IMR-90 (cell line): Measurements from ENCODE around the gene ERBB4. TPM values are rescaled to one million over a fixed set of nuclear protein-coding genes. Genes with fewer than 3 reads are reported as not detected.

Experiments
- ATAC-seq: fragments of 200-7000 bp; cut with Tn5 transposase; 2 replicates; pipeline ENCODE4 v1.9.1; 2020; ENCODE audit warnings: low read depth, mild to moderate bottlenecking, moderate library complexity
- BruUV-seq: library from RNA; stranded (reverse); fragments of 400-500 nt; replicated peaks from 2 replicates; lab custom pipeline; 2021; lab: Mats Ljungman, UMichigan
- CTCF ChIA-PET: fragments of 300-600 bp; formaldehyde crosslinking; extraction: SDS; loops from one replicate; lab custom pipeline; 2021; ENCODE audit warnings: antibody characterized with exemption; lab: Yijun Ruan, JAX
- POLR2A ChIA-PET: fragments of 300-600 bp; sonication (Branson Sonifier 250); formaldehyde crosslinking; loops from one replicate; lab custom pipeline; 2022; ENCODE audit warnings: antibody characterized with exemption; ENCODE audit not compliant: unreplicated experiment; lab: Charles Lee
- DNase-seq: peaks from one replicate; pipeline ENCODE4 v3.0.0; 2013
- H2AFZ ChIP-seq: replicated peaks from 2 replicates; pipeline ENCODE3; 2013; ENCODE audit warnings: low read length, mild to moderate bottlenecking; ENCODE audit not compliant: poor library complexity
- H2AK5ac ChIP-seq: 2 replicates; pipeline ENCODE4 v1.6.1; 2013; ENCODE audit warnings: low read depth, low read length, inconsistent platforms
- H2AK9ac ChIP-seq: replicated peaks from 2 replicates; pipeline ENCODE3; 2013; ENCODE audit warnings: mild to moderate bottlenecking, low read depth, low read length, moderate library complexity; ENCODE audit not compliant: poor library complexity
- H2BK120ac ChIP-seq: 2 replicates; pipeline ENCODE4 v1.6.1; 2013; ENCODE audit warnings: low read depth, low read length, inconsistent platforms
- H2BK15ac ChIP-seq: 3 replicates; pipeline ENCODE4 v1.6.1; 2013; ENCODE audit warnings: low read depth, low read length, inconsistent platforms
- H2BK20ac ChIP-seq: 2 replicates; pipeline ENCODE4 v1.6.1; 2013; ENCODE audit warnings: low read depth, mild to moderate bottlenecking, inconsistent platforms, low read length, moderate library complexity
- H2BK5ac ChIP-seq: 2 replicates; pipeline ENCODE4 v1.6.1; 2013; ENCODE audit warnings: mild to moderate bottlenecking, low read depth, low read length, inconsistent platforms; ENCODE audit not compliant: poor library complexity, severe bottlenecking
- H3K14ac ChIP-seq: replicated peaks from 2 replicates; pipeline ENCODE4 v1.6.1; 2013; ENCODE audit warnings: low read depth, low read length, inconsistent platforms
- H3K18ac ChIP-seq: 2 replicates; pipeline ENCODE4 v1.6.1; 2013; ENCODE audit warnings: low read depth, low read length, control low read depth
- H3K23ac ChIP-seq: 2 replicates; pipeline ENCODE4 v1.6.1; 2013; ENCODE audit warnings: low read depth, low read length, inconsistent platforms
- H3K27ac ChIP-seq: 2 replicates; pipeline ENCODE4 v1.5.1; 2013; ENCODE audit warnings: mild to moderate bottlenecking, control low read depth, low read length; ENCODE audit not compliant: insufficient read depth
- H3K27me3 ChIP-seq: 2 replicates; pipeline ENCODE4 v1.6.1; 2013; ENCODE audit warnings: low read length; ENCODE audit not compliant: control insufficient read depth, insufficient read depth
- H3K36me3 ChIP-seq: 2 replicates; pipeline ENCODE4 v1.6.1; 2013; ENCODE audit warnings: low read length, mixed read lengths; ENCODE audit not compliant: control insufficient read depth, insufficient read depth
- H3K4ac ChIP-seq: 2 replicates; pipeline ENCODE4 v1.6.1; 2013; ENCODE audit warnings: low read depth, low read length, inconsistent platforms
- H3K4me1 ChIP-seq: 2 replicates; pipeline ENCODE4 v1.6.1; 2013; ENCODE audit warnings: low read length, mixed read lengths; ENCODE audit not compliant: control insufficient read depth, insufficient read depth
- H3K4me2 ChIP-seq: 2 replicates; pipeline ENCODE4 v1.6.1; 2013; ENCODE audit warnings: low read depth, mild to moderate bottlenecking, control low read depth, low read length, moderate library complexity
- H3K4me3 ChIP-seq: 2 replicates; pipeline ENCODE4 v1.5.1; 2013; ENCODE audit warnings: low read depth, mild to moderate bottlenecking, control low read depth, low read length, moderate library complexity; ENCODE audit not compliant: insufficient read depth
- H3K56ac ChIP-seq: 2 replicates; pipeline ENCODE4 v1.6.1; 2013; ENCODE audit warnings: low read length, inconsistent platforms; ENCODE audit not compliant: insufficient read depth; ENCODE audit errors: extremely low read depth
- H3K79me1 ChIP-seq, 2 experiments: 2 replicates each; pipeline ENCODE4 v1.6.1; 2013; ENCODE audit warnings: low read length in 2 of 2, inconsistent platforms in 1 of 2, low read depth in 1 of 2
- H3K9ac ChIP-seq: 2 replicates; pipeline ENCODE4 v1.6.1; 2013; ENCODE audit warnings: low read depth, low read length, control low read depth
- H3K9me1 ChIP-seq: 2 replicates; pipeline ENCODE4 v1.6.1; 2013; ENCODE audit warnings: low read length, inconsistent platforms; ENCODE audit not compliant: insufficient read depth
- H3K9me3 ChIP-seq: 2 replicates; pipeline ENCODE4 v1.6.1; 2013; ENCODE audit warnings: low read length; ENCODE audit not compliant: control insufficient read depth, insufficient read depth
- H4K20me1 ChIP-seq: 2 replicates; pipeline ENCODE4 v1.6.1; 2013; ENCODE audit warnings: low read length, inconsistent platforms; ENCODE audit not compliant: insufficient read depth
- H4K5ac ChIP-seq: 2 replicates; pipeline ENCODE4 v1.6.1; 2013; ENCODE audit warnings: mild to moderate bottlenecking, low read depth, low read length, control low read depth
- H4K8ac ChIP-seq, 2 experiments: 2 replicates each; pipeline ENCODE4 v1.6.1; 2013; ENCODE audit warnings: low read depth in 2 of 2, low read length in 2 of 2, control low read depth in 1 of 2, inconsistent platforms in 1 of 2
- H4K91ac ChIP-seq: 2 replicates; pipeline ENCODE4 v1.6.1; 2013; ENCODE audit warnings: low read depth, low read length, inconsistent platforms; ENCODE audit not compliant: insufficient read depth
- FOS ChIP-seq: fragments of 150-350 bp; IDR thresholded peaks from 2 replicates; pipeline ENCODE4 v1.6.1; 2016; ENCODE audit warnings: low read depth, low read length
- MAFK ChIP-seq: IDR thresholded peaks from 2 replicates; pipeline ENCODE4 v1.6.1; 2012; ENCODE audit warnings: low read depth, low read length, improper control_type of control experiment
- NFE2L2 ChIP-seq: fragments of 150-350 bp; IDR thresholded peaks from 2 replicates; pipeline ENCODE4 v1.6.1; 2016; ENCODE audit warnings: low read depth, mild to moderate bottlenecking, low read length
- dilution Hi-C: fragments of 300-500 bp; cut with HindIII; formaldehyde crosslinking; loops from one replicate; pipeline ENCODE4 v1.14.3; 2018; ENCODE audit warnings: low sequenced_read_pairs; ENCODE audit not compliant: unreplicated experiment
- in situ Hi-C: fragments of 300-500 bp; cut with MboI; formaldehyde crosslinking; loops from 3 replicates; pipeline ENCODE4 v1.14.3; 2019; ENCODE audit warnings: low sequenced_read_pairs, inconsistent platforms, mixed read lengths
- intact Hi-C: fragments of 100-400 bp; cut with micrococcal nuclease; formaldehyde crosslinking; loops from 2 replicates; pipeline ENCODE4 v1.10.0; 2022
- polyA plus RNA-seq, 3 experiments: library from polyadenylated mRNA; depleted of rRNA; stranded (reverse); fragments of >200 nt; gene quantifications; 2 replicates each; pipeline ENCODE4 v1.2.3, GENCODE V29; 2012; ENCODE audit warnings: low replicate concordance in 1 of 3
- total RNA-seq: library from RNA; depleted of rRNA; stranded (reverse); fragments of >200 nt; gene quantifications from 2 replicates; pipeline ENCODE4 v1.2.3, GENCODE V29; 2012

The ERBB4 gene
- total and polyA plus RNA-seq, 2 of the 4 experiments (the other 2 are of a cell fraction) = not detected

DNA sequence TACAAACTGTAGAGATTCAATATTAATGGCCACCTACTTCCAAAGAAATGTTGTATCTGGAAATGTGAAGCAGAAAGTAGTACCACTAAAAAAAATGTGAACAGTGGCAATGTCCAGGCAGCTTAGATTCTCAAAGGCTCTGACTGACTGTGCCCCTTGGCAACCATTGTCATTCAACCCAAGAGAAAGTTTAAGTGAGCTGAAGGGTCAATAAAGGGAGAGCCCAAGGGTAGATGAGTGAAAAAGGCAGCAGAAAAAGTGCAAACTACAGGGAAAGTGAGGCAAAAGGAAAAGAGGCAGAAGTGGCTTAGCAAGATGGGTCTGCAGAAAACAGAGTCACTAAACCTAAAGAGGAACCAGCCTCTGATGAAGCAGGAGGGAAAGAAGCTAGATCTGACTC, 1179.3 kb downstream of the ERBB4 start:
- H3K4ac ChIP-seq = no peak overlapping the region
- in situ Hi-C loops (no loop called here), intact Hi-C loops (no loop called here), dilution Hi-C loops (no loop called here)
- no peaks in the 10 kb centered on the region for H3K9me1 ChIP-seq
- no peak overlapping the region for H2BK15ac ChIP-seq
- ChIA-PET CTCF (no interaction called here), POLR2A (no interaction called here)
- peaks cover 7% of the 10 kb centered on the region; the same call in 1 of the 2 replicates for H3K9me3 ChIP-seq
- H4K20me1 ChIP-seq = no peaks in the 10 kb centered on the region
- H2BK5ac ChIP-seq = no peak overlapping the region
- no peak overlapping the region for H2AK9ac ChIP-seq
- H3K27ac ChIP-seq = no peak overlapping the region
- H4K5ac ChIP-seq = no peak overlapping the region
- H2AFZ ChIP-seq = no peak overlapping the region
- H3K27me3 ChIP-seq = no peaks in the 10 kb centered on the region
- H3K56ac ChIP-seq = no peak overlapping the region
- BruUV-seq = no TSS peak
- H4K8ac ChIP-seq = no peak overlapping the region
- H3K18ac ChIP-seq = no peak overlapping the region
- no peak overlapping the region for H2BK120ac ChIP-seq
- ATAC-seq (no peak), DNase-seq (no peak)
- no peak overlapping the region for H2BK20ac ChIP-seq
- no peak overlapping the region for H3K23ac ChIP-seq
- H2AK5ac ChIP-seq = no peak overlapping the region
- H3K4me3 ChIP-seq = no peak overlapping the region
- H4K91ac ChIP-seq = no peak overlapping the region
- no peaks in the 10 kb centered on the region for H3K4me1 ChIP-seq
- H3K4me2 ChIP-seq = no peak overlapping the region
- no peak for TF ChIP-seq MAFK
- TF ChIP-seq FOS = no peak
- TF ChIP-seq NFE2L2 = no peak
- no peaks in the 10 kb centered on the region for H3K36me3 ChIP-seq
- no peak overlapping the region for H3K14ac ChIP-seq
- no peaks in the 10 kb centered on the region for H3K79me1 ChIP-seq
- no peak overlapping the region for H3K9ac ChIP-seq
